ENCODE results near the gene EMILIN1. TPM values are rescaled to one million over a fixed set of nuclear protein-coding genes. Genes with fewer than 3 reads are reported as not detected.

EMILIN1 gene
- total and polyA plus RNA-seq, 2 donors (not counting 3 experiments of a cell fraction or from before 2014, with no cell fraction given): 11.7 to 16.6 TPM

DNA sequence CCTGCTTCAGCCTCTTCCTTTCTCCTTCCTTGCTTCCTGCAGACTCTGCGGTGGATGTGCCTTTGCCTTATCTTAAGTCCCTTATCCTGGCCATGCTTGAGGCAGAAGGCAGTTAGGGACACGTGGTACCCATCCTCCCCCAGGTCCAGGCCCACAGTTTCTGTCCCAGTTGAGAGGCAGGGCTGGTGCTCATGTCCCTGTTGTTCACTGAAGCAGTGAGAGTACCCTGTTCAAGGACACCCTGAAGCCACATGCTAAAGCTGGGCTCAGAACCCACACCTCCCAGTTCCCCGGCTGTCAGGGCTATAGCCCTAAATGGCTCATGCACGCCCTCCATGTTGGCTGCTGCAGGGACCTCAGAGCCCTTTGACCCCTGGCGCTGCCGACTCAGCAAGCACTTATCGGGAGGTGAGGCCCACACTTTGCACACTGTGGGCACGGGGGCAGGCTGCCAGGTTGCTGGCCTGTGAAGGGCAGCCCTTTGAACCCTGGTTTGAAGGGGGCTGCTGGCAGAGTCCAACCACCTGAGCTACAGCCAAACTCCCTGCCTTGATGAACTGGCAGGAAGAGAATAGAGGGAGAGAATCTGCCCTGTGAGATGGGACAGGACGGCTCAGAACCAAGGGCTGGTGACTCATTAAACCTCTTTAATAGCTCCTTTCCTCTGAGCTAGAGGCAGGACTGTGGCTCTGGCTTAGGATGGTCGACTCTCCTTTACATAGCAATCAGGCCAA, 14.4 kb downstream of the EMILIN1 start:
- POLR2A ChIA-PET: interaction anchor here (0.6 kb wide), 1 partner anchor 156 kb away, joined by 3 read pairs; no protein-coding TSS in a partner anchor
- Histone ChIP-seq H4K20me1 (replicated peaks; ENCODE audit: control insufficient read depth, extremely low read depth, insufficient read depth, low read length) (no peaks in the 10 kb centered on the region), H3K4me1 (ENCODE audit: control insufficient read depth, extremely low read depth, insufficient read depth, low read length) (no peaks in the 10 kb centered on the region), H3K4me2 (ENCODE audit: insufficient read depth, low read length) (no peak overlapping the region), H3K4me3 (replicated peaks in 1 of 3; ENCODE audit: insufficient read depth in 1 of 3, low read depth in 1 of 3, low read length in 3 of 3) (no peak overlapping the region), H3K9me1 (replicated peaks; ENCODE audit: control insufficient read depth, extremely low read depth, insufficient read depth, low read length) (no peaks in the 10 kb centered on the region), H3K9ac (replicated peaks; ENCODE audit: extremely low read depth, insufficient read depth, low read length) (no peak overlapping the region), H3K9me3 (replicated peaks; ENCODE audit: control insufficient read depth, insufficient read depth, low read length) (no peaks in the 10 kb centered on the region), H3K79me2 (ENCODE audit: control insufficient read depth, insufficient read depth, low read length) (no peaks in the 10 kb centered on the region), H3K27ac (ENCODE audit: insufficient read depth, low read depth, low read length) (no peak overlapping the region), H3K36me3 (ENCODE audit: control insufficient read depth in 2 of 2, extremely low read depth in 1 of 2, insufficient read depth in 2 of 2, low read length in 2 of 2) (no peaks in the 10 kb centered on the region), H3K27me3 (ENCODE audit: control insufficient read depth in 2 of 2, insufficient read depth in 2 of 2, low read length in 2 of 2) (no peaks in the 10 kb centered on the region), H2AFZ (ENCODE audit: low read depth, low read length) (no peak overlapping the region)
- no TSS peak for BruUV-seq (replicated peaks)
- CTCF ChIA-PET: interaction anchor here (1.0 to 1.7 kb wide), 4 partner anchors 99 to 247 kb away, joined by 3 to 5 read pairs (median 4); no protein-coding TSS in a partner anchor
- no peak for DNase-seq (ENCODE audit: low read depth, low spot score)
- no peak for FAIRE-seq
- intact Hi-C loops (cut with micrococcal nuclease) (no loop called here), dilution Hi-C loops (cut with MboI; ENCODE audit: extremely low pct_ligation_motif_present, low sequenced_read_pairs) (no loop called here)
- TF ChIP-seq EZH2 (IDR thresholded peaks at IDR 0.05; ENCODE audit: borderline replicate concordance, low read depth, low read length, severe bottlenecking) (no peak), JUN (IDR thresholded peaks at IDR 0.05; ENCODE audit: borderline replicate concordance, insufficient read depth, insufficient read length, low read depth) (no peak), FOS (IDR thresholded peaks at IDR 0.05; ENCODE audit: borderline replicate concordance, insufficient read depth, low read length) (no peak), GATA2 (IDR thresholded peaks at IDR 0.05; ENCODE audit: insufficient read depth, insufficient read length, low read depth, low read length) (no peak), POLR2AphosphoS5 (IDR thresholded peaks at IDR 0.05; ENCODE audit: insufficient read depth, low read depth, low read length) (no peak), MYC (IDR thresholded peaks at IDR 0.05; ENCODE audit: low read depth, low read length) (no peak), POLR2A (IDR thresholded peaks at IDR 0.05; ENCODE audit: low read depth, low read length) (no peak)
- TF ChIP-seq, protein P1, sequence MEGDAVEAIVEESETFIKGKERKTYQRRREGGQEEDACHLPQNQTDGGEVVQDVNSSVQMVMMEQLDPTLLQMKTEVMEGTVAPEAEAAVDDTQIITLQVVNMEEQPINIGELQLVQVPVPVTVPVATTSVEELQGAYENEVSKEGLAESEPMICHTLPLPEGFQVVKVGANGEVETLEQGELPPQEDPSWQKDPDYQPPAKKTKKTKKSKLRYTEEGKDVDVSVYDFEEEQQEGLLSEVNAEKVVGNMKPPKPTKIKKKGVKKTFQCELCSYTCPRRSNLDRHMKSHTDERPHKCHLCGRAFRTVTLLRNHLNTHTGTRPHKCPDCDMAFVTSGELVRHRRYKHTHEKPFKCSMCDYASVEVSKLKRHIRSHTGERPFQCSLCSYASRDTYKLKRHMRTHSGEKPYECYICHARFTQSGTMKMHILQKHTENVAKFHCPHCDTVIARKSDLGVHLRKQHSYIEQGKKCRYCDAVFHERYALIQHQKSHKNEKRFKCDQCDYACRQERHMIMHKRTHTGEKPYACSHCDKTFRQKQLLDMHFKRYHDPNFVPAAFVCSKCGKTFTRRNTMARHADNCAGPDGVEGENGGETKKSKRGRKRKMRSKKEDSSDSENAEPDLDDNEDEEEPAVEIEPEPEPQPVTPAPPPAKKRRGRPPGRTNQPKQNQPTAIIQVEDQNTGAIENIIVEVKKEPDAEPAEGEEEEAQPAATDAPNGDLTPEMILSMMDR (IDR thresholded peaks at IDR 0.05; ENCODE audit: extremely low read depth in 1 of 2, insufficient read depth in 1 of 2, low read depth in 1 of 2, low read length in 2 of 2): no peak
- TF ChIP-seq, protein P2, sequence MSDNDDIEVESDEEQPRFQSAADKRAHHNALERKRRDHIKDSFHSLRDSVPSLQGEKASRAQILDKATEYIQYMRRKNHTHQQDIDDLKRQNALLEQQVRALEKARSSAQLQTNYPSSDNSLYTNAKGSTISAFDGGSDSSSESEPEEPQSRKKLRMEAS (IDR thresholded peaks at IDR 0.05; ENCODE audit: insufficient read depth, insufficient read length): no peak

All from endothelial cell of umbilical vein (primary cell).